Esophagus muscularis mucosa (tissue), 4 donors: ENCODE data around the gene PRKAR2A.

ENCODE experiments used
- CTCF ChIP-seq, 3 experiments: fragments of 200-600 bp in 2 of 3; fragments of 450-650 bp in 1 of 3; sonication (generic) in 2 of 3; IDR thresholded peaks; one replicate each; pipeline ENCODE4 v1.5.1; 2017 to 2019; ENCODE audit warnings: antibody characterized with exemption in 3 of 3, mild to moderate bottlenecking in 2 of 3, moderate library complexity in 1 of 3
- EP300 ChIP-seq: sonication (generic); formaldehyde crosslinking; IDR thresholded peaks from one replicate; pipeline ENCODE4 v1.6.1; 2017; ENCODE audit warnings: antibody characterized with exemption
- POLR2A ChIP-seq: fragments of 450-650 bp; IDR thresholded peaks from one replicate; pipeline ENCODE4 v1.6.1; 2017; ENCODE audit warnings: antibody characterized with exemption, moderate library complexity, mild to moderate bottlenecking, low read depth

GRCh38 chr3:48700731-48701405, 146.8 kb downstream of the PRKAR2A start:
- no peak for TF ChIP-seq EP300
- no peak for TF ChIP-seq POLR2A
- TF ChIP-seq CTCF (IDR thresholded peaks at IDR 0.05) = no peak
